ENCODE data around the gene ZGPAT.
"Not testable (repeated sequence)": the region's sequence is repeated elsewhere in the genome, so short reads cannot be mapped to it uniquely, and the experiment has no call there.

The ZGPAT gene

GRCh38 chr20:63765082-63765873 lies 57.4 kb downstream of the ZGPAT start:
- DNase-seq (ENCODE audit: low read depth in 1 of 2, low spot score in 1 of 2): no peak

- no peak for DNase-seq (ENCODE audit: low read depth in 1 of 2, low spot score in 1 of 2)
Measured at GRCh38 chr20:63765902-63766301, 58.1 kb downstream of the ZGPAT start.

GRCh38 chr20:63766695-63767426 lies 59.0 kb downstream of the ZGPAT start:
- DNase-seq (ENCODE audit: low read depth in 1 of 2, low spot score in 1 of 2): no peak

- DNase-seq (ENCODE audit: low read depth in 1 of 2, low spot score in 1 of 2): no peak
Measured at GRCh38 chr20:63767456-63767855, 59.6 kb downstream of the ZGPAT start.

- DNase-seq (ENCODE audit: low read depth in 1 of 2, low spot score in 1 of 2): no peak
Measured at GRCh38 chr20:63767886-63768285, 60.0 kb downstream of the ZGPAT start.

GRCh38 chr20:63768591-63769515 lies 61.0 kb downstream of the ZGPAT start:
- no peak for DNase-seq (ENCODE audit: low read depth in 1 of 2, low spot score in 1 of 2)

GRCh38 chr20:63769891-63770474 lies 62.1 kb downstream of the ZGPAT start:
- DNase-seq (ENCODE audit: low read depth in 1 of 2, low spot score in 1 of 2): no peak

- DNase-seq (ENCODE audit: low read depth in 1 of 2, low spot score in 1 of 2): no peak
Measured at GRCh38 chr20:63771046-63771707, 63.3 kb downstream of the ZGPAT start.

GRCh38 chr20:63772781-63773518 lies 65.1 kb downstream of the ZGPAT start:
- DNase-seq (ENCODE audit: low read depth in 1 of 2, low spot score in 1 of 2): no peak

GRCh38 chr20:63773571-63774241 lies 65.9 kb downstream of the ZGPAT start:
- no peak for DNase-seq (ENCODE audit: low read depth in 1 of 2, low spot score in 1 of 2)

GRCh38 chr20:63774306-63774705 lies 66.5 kb downstream of the ZGPAT start:
- DNase-seq (ENCODE audit: low read depth in 1 of 2, low spot score in 1 of 2): no peak

GRCh38 chr20:63775096-63775978 lies 67.5 kb downstream of the ZGPAT start:
- DNase-seq (ENCODE audit: low read depth in 1 of 2, low spot score in 1 of 2): peak in 1 of 2 donors; percentile 37

GRCh38 chr20:63776875-63777274 lies 69.0 kb downstream of the ZGPAT start:
- DNase-seq (ENCODE audit: low read depth in 1 of 2, low spot score in 1 of 2): not testable (repeated sequence)

- DNase-seq (ENCODE audit: low read depth in 1 of 2, low spot score in 1 of 2): no peak
Measured at GRCh38 chr20:63777614-63778013, 69.8 kb downstream of the ZGPAT start.

GRCh38 chr20:63778034-63778752 lies 70.4 kb downstream of the ZGPAT start:
- no peak for DNase-seq (ENCODE audit: low read depth in 1 of 2, low spot score in 1 of 2)

- DNase-seq (ENCODE audit: low read depth in 1 of 2, low spot score in 1 of 2): no peak
Measured at GRCh38 chr20:63778857-63779256, 71.0 kb downstream of the ZGPAT start.

GRCh38 chr20:63781181-63781580 lies 73.3 kb downstream of the ZGPAT start:
- DNase-seq (ENCODE audit: low read depth in 1 of 2, low spot score in 1 of 2): no peak

- DNase-seq (ENCODE audit: low read depth in 1 of 2, low spot score in 1 of 2): peak in 1 of 2 donors; percentile 10
Measured at GRCh38 chr20:63782051-63782471, 74.2 kb downstream of the ZGPAT start.

Data from stimulated activated CD4-positive, alpha-beta T cell treated with anti-CD3 and anti-CD28 coated beads, Interleukin-15, amount 100 ng/mL, for 1 hour (primary cell).